ENCODE measurements around the gene NADK2. TPM values are rescaled to one million over a fixed set of nuclear protein-coding genes. Genes with fewer than 3 reads are reported as not detected.
A peak's percentile ranks its signal among the peaks of the same experiment; 100 is the strongest.

The NADK2 gene
- total RNA-seq, 1 experiment from 2014 or later: 12.2 TPM

DNA sequence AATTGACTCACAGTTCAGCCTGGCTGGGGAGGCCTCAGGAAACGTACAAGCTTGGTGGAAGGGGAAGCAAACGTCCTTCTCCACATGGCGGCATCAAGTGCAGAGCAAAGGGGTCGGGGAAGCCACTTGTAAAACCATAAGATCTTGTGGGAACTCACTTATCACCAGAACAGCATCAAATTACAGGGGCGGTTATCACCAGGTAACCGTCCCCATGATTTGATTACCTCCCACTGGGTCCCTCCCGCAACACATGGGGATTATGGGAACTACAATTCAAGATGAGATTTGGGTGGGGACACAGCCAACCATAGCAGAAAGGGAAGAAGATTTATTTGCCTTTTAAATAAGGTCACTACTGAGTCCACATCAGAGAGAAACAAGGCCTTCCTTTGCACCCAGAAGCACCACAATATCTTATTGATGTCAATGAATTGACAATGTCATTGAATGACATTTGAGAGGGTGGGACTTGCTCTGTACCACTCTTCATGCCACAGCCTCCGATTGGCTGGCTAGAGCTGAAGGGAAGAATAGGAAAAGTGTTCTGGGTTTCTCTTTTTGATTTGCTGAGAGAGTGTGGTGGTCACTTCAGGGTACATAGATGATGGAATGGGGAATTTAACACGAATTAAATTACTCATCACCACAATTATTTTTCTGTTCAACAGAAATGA lies 78.8 kb downstream of the NADK2 start:
- Mint-ChIP-seq H3K27ac (peak overlapping the region in 2 of 3 experiments; percentile 13 to 35; a peak in 2 of 7 replicates), H3K36me3 (ENCODE audit: insufficient read depth in 1 of 3, low read depth in 3 of 3) (peaks cover 49 to 77% (median 76%) of the 10 kb centered on the region in 3 experiments; a peak in 6 of 7 replicates), H3K9me3 (no peaks in the 10 kb centered on the region), H3K4me1 (peaks cover 0 to 4% of the 10 kb centered on the region in 2 experiments; a peak in 1 of 4 replicates), H3K27me3 (ENCODE audit: low read depth) (no peaks in the 10 kb centered on the region), H3K4me3 (no peak overlapping the region)
- H4K91ac ChIP-seq (ENCODE audit: insufficient read length, low read depth, low read length): no peak overlapping the region
- peaks cover 10% of the 10 kb centered on the region for H3K79me1 ChIP-seq (ENCODE audit: insufficient read depth, low read depth, low read length, poor library complexity, severe bottlenecking)
- no peak overlapping the region for H3K4me2 ChIP-seq (ENCODE audit: insufficient read depth, insufficient read length, low read length)
- no peak overlapping the region for H2BK12ac ChIP-seq (ENCODE audit: insufficient read length, low read depth, low read length)
- TF ChIP-seq, protein P1, sequence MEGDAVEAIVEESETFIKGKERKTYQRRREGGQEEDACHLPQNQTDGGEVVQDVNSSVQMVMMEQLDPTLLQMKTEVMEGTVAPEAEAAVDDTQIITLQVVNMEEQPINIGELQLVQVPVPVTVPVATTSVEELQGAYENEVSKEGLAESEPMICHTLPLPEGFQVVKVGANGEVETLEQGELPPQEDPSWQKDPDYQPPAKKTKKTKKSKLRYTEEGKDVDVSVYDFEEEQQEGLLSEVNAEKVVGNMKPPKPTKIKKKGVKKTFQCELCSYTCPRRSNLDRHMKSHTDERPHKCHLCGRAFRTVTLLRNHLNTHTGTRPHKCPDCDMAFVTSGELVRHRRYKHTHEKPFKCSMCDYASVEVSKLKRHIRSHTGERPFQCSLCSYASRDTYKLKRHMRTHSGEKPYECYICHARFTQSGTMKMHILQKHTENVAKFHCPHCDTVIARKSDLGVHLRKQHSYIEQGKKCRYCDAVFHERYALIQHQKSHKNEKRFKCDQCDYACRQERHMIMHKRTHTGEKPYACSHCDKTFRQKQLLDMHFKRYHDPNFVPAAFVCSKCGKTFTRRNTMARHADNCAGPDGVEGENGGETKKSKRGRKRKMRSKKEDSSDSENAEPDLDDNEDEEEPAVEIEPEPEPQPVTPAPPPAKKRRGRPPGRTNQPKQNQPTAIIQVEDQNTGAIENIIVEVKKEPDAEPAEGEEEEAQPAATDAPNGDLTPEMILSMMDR (conservative IDR thresholded peaks at IDR 0.05): no peak
- no peak overlapping the region for H3K9ac ChIP-seq (ENCODE audit: extremely low read depth, insufficient read length, low read length)
- no peaks in the 10 kb centered on the region for H4K20me1 ChIP-seq (ENCODE audit: control insufficient read depth, insufficient read depth, insufficient read length)
- no CpG with 5 or more reads among the region's 9 CpGs for WGBS (ENCODE audit: extremely low coverage, insufficient read length, low lambda C conversion rate)
- H3K56ac ChIP-seq (ENCODE audit: insufficient read length, low read depth, low read length): no peak overlapping the region
- H2BK20ac ChIP-seq (ENCODE audit: low read depth, low read length, poor library complexity, severe bottlenecking): no peak overlapping the region
- no peaks in the 10 kb centered on the region for H3K23me2 ChIP-seq (ENCODE audit: insufficient read length, low read depth, low read length, poor library complexity, severe bottlenecking)
- no peak overlapping the region for H4K8ac ChIP-seq (replicated peaks; ENCODE audit: insufficient read length, low read depth, low read length)
- H3K9me3 ChIP-seq (ENCODE audit: control insufficient read depth, low read depth, low read length): no peaks in the 10 kb centered on the region
- no peak overlapping the region for H2AK5ac ChIP-seq (ENCODE audit: insufficient read length, low read length)
- H3T11ph ChIP-seq (ENCODE audit: low read length): no peak overlapping the region
- no peak overlapping the region for H3K4ac ChIP-seq (ENCODE audit: low read depth, low read length)
- 0 out of 2 replicates have a peak, but pooled peaks cover 2% of the 10 kb centered on the region for H3K79me2 ChIP-seq (ENCODE audit: insufficient read depth, low read length)
- H2BK120ac ChIP-seq (ENCODE audit: low read depth, low read length, poor library complexity, severe bottlenecking): no peak overlapping the region
- no peak for DNase-seq
- H4K5ac ChIP-seq (ENCODE audit: insufficient read length, low read depth, low read length): no peak overlapping the region
- H2AFZ ChIP-seq (ENCODE audit: low read length): no peak overlapping the region
- no peaks in the 10 kb centered on the region for H3K4me1 ChIP-seq (ENCODE audit: insufficient read depth, low read length)
- H3K18ac ChIP-seq (ENCODE audit: insufficient read length, low read depth, low read length): no peak overlapping the region
- no peaks in the 10 kb centered on the region for H3K27me3 ChIP-seq (ENCODE audit: insufficient read depth, low read length)
- H3K23ac ChIP-seq (ENCODE audit: insufficient read length, low read depth, low read length): no peak overlapping the region
- H2BK15ac ChIP-seq (ENCODE audit: low read depth, low read length): no peak overlapping the region
- H3K27ac ChIP-seq (ENCODE audit: insufficient read length, low read depth, low read length): no peak overlapping the region
- H2BK5ac ChIP-seq (ENCODE audit: insufficient read length, low read length): no peak overlapping the region
- no peak overlapping the region for H3K14ac ChIP-seq (ENCODE audit: insufficient read depth, low read length)
